Astrocyte of the spinal cord (primary cell): Measurements from ENCODE around the gene SASH1.

Experiments used
- DNase-seq: peaks from one replicate; pipeline ENCODE4 v3.0.0; 2011; ENCODE audit warnings: low read depth, low spot score
- H3K4me3 ChIP-seq: 2 replicates; pipeline ENCODE4 v1.5.1; 2011; ENCODE audit warnings: low read depth, mild to moderate bottlenecking, low read length, moderate library complexity
- in situ Hi-C: cut with HindIII; loops from 2 replicates; pipeline ENCODE4 v1.10.0; 2017; ENCODE audit warnings: low sequenced_read_pairs
- TF ChIP-seq, protein P1 (sequence below): IDR thresholded peaks from 2 replicates; pipeline ENCODE4 v1.5.1; 2012; ENCODE audit warnings: low read depth, mild to moderate bottlenecking, low read length, inconsistent platforms

The SASH1 gene

DNA sequence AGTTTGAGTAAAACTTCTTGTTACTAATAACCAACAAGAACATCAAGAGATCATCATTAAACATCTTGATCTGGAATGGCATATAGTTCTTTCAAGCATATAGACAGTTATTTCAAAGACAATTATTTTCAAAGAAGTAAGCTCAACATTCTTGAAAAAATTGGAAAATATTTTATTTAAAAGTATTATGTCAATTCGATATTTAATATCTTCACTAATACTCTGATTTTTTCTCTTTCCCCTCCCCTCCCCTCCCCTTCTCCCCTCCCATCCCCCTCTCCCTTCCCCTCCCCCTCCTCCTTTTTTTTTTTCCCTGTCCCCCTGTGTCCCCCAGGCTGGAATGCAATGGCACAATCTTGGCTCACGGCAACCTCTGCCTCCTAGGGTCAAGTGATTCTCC, 82.8 kb downstream of the SASH1 start:
- DNase-seq = no peak
- in situ Hi-C loops = no loop called here
- TF ChIP-seq, protein P1, sequence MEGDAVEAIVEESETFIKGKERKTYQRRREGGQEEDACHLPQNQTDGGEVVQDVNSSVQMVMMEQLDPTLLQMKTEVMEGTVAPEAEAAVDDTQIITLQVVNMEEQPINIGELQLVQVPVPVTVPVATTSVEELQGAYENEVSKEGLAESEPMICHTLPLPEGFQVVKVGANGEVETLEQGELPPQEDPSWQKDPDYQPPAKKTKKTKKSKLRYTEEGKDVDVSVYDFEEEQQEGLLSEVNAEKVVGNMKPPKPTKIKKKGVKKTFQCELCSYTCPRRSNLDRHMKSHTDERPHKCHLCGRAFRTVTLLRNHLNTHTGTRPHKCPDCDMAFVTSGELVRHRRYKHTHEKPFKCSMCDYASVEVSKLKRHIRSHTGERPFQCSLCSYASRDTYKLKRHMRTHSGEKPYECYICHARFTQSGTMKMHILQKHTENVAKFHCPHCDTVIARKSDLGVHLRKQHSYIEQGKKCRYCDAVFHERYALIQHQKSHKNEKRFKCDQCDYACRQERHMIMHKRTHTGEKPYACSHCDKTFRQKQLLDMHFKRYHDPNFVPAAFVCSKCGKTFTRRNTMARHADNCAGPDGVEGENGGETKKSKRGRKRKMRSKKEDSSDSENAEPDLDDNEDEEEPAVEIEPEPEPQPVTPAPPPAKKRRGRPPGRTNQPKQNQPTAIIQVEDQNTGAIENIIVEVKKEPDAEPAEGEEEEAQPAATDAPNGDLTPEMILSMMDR = no peak
- no peak overlapping the region for H3K4me3 ChIP-seq

DNA sequence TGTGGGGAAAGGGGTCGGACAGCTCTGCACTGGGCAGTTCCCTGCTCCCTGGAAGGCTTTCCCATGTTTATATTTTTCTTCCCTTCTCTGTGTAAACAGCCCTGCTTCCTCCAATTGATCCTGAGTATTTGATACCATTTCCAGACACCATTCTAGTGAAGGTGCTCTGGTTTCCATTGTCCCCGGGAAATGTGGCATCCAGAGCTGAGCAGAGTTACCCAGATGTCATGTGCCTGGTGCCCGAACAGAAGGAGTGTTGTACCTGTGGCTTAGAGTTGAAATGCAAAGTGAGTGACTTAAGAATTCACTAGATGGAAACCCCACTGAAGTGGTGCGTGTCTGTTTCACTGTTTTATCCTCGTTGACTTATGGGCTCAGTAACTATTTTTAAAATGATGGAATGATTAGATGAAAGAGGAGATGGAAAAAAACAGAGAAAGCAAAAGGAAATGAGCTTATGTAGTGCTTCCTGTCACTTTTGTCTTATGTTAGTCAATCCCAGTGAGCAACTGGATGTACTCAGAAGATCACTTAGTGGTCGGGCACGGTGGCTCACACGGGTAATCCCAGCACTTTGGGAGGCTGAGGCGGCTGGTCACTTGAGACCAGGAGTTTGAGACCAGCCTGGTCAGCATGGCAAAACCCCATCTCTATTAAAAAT, 83.8 kb downstream of the SASH1 start:
- no peak for DNase-seq
- H3K4me3 ChIP-seq = no peak overlapping the region
- TF ChIP-seq, protein P1 = no peak
- in situ Hi-C loops = no loop called here

DNA sequence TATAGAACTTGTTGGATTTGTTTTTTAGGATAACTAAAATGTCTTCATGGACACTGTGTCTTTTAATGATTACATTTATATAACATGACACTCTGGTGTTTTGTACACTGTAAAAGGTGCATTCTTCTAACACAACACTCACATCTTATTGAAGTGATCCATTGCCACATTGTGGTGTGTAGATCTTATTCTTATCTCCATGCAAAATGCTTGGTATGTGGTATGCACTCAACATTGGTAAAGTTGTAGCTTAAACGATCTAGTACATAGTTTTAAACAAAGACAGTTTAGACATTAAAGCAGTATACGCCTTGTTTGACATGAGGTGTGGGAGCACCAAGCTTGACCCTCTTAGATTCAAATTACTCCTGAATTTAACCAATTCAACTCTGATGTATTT, 84.7 kb downstream of the SASH1 start:
- in situ Hi-C loops = no loop called here
- no peak overlapping the region for H3K4me3 ChIP-seq
- DNase-seq = no peak
- TF ChIP-seq, protein P1 = no peak

DNA sequence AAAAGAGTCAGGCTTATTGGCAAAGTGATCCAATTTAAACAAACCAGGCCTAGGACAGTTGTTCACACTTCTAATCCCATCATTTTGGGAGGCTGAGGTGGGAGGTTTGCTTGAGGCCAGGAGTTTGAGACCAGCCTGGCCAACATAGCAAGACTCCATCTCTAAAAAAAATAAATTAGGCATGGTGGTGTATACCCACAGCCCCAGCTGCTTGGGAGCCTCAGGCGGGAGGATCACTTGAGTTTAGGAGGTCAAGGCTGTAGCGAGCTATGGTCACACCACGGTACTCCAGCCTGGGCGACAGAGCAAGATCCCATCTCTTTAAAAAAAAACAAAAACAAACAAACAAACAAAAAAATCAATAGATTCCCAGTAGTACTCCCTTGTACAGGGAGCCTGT, 86.8 kb downstream of the SASH1 start:
- H3K4me3 ChIP-seq = no peak overlapping the region
- TF ChIP-seq, protein P1 = no peak
- in situ Hi-C loops = no loop called here
- DNase-seq = no peak

DNA sequence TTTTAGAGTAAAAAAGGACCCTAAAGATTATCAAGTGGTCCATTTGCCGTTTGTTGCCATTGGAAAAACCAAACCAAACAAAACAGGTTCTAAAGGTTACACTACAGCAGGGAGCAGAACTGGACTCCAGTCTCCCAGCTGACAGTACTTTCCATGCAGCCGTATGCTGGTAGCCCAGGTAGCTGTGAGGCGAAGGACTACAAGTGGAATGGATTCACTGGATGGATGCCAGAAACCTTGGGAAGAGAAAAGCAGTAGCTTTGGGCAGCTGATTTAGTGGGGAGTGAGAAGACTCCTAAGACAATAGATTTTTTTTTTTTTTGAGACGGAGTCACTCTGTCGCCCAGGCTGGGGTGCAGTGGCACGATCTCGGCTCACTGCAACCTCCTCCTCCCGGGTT, 88.3 kb downstream of the SASH1 start:
- no peak for DNase-seq
- TF ChIP-seq, protein P1 = no peak
- in situ Hi-C loops = no loop called here
- H3K4me3 ChIP-seq = no peak overlapping the region

DNA sequence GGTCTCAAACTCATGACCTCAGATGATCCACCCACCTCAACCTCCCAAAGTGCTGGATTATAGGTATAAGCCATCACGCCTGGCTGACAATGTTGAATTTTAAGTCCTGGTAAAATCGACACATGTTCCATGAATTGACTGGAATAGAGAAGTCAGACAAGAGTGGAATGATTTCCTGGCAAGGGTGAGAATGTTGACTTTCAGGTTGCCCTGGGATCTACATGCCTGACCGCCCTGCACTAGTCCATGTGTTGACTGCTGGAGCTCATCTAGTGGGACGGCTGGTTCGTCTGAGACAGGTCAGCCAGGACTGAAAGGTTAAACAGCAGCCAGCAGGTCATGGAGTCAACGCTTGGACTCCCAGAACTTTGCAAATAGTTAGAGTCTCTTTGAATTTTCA, 88.8 kb downstream of the SASH1 start:
- TF ChIP-seq, protein P1 = no peak
- no peak for DNase-seq
- in situ Hi-C loops = no loop called here
- no peak overlapping the region for H3K4me3 ChIP-seq
